GM06990 (cell line): Measurements from ENCODE around the gene DHX35.
A peak's percentile ranks its signal among the peaks of the same experiment; 100 is the strongest.

ENCODE experiments used
- DNase-seq: peaks from one replicate; pipeline ENCODE4 v3.0.0-alpha.2; 2011; ENCODE audit not compliant: insufficient read length; ENCODE audit errors: extremely low read depth
- H3K27me3 ChIP-seq: replicated peaks from 2 replicates; pipeline ENCODE4 v1.6.0; 2011; ENCODE audit warnings: low read length; ENCODE audit not compliant: control insufficient read depth, insufficient read depth
- H3K36me3 ChIP-seq: 2 replicates; pipeline ENCODE4 v1.5.1; 2011; ENCODE audit warnings: low read length; ENCODE audit not compliant: control insufficient read depth, insufficient read depth
- H3K4me3 ChIP-seq: replicated peaks from 2 replicates; pipeline ENCODE4 v1.5.1; 2011; ENCODE audit warnings: low read depth, mild to moderate bottlenecking, control low read depth, low read length
- TF ChIP-seq, protein P1 (sequence below): IDR thresholded peaks from 2 replicates; pipeline ENCODE4 v1.5.1; 2011; ENCODE audit warnings: low read length, control low read depth, mild to moderate bottlenecking, inconsistent platforms; ENCODE audit not compliant: insufficient read depth, poor library complexity, severe bottlenecking

DHX35 gene

DNA sequence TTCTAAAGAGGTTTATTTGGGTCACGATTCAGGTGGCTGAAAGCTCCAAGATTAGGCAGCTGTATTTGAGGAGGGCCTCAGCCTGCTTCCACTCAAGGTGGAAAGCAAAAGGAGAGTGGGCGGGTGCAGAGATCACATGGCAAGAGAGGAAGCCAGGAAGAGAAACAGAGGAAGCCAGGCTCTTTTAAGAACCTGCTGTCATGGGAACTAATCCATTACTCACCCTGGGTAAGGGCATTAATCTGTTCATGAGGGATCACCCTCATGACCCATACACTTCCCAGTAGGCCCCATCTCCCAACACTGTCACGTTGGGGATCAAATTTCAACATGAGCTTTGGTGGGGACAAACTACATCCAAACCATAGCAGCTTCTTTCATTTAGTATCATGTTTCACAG, 53.9 kb downstream of the DHX35 start:
- TF ChIP-seq, protein P1, sequence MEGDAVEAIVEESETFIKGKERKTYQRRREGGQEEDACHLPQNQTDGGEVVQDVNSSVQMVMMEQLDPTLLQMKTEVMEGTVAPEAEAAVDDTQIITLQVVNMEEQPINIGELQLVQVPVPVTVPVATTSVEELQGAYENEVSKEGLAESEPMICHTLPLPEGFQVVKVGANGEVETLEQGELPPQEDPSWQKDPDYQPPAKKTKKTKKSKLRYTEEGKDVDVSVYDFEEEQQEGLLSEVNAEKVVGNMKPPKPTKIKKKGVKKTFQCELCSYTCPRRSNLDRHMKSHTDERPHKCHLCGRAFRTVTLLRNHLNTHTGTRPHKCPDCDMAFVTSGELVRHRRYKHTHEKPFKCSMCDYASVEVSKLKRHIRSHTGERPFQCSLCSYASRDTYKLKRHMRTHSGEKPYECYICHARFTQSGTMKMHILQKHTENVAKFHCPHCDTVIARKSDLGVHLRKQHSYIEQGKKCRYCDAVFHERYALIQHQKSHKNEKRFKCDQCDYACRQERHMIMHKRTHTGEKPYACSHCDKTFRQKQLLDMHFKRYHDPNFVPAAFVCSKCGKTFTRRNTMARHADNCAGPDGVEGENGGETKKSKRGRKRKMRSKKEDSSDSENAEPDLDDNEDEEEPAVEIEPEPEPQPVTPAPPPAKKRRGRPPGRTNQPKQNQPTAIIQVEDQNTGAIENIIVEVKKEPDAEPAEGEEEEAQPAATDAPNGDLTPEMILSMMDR, result no peak
- no peak for DNase-seq
- no peaks in the 10 kb centered on the region for H3K27me3 ChIP-seq
- peaks cover 5% of the 10 kb centered on the region for H3K36me3 ChIP-seq
- no peak overlapping the region for H3K4me3 ChIP-seq

DNA sequence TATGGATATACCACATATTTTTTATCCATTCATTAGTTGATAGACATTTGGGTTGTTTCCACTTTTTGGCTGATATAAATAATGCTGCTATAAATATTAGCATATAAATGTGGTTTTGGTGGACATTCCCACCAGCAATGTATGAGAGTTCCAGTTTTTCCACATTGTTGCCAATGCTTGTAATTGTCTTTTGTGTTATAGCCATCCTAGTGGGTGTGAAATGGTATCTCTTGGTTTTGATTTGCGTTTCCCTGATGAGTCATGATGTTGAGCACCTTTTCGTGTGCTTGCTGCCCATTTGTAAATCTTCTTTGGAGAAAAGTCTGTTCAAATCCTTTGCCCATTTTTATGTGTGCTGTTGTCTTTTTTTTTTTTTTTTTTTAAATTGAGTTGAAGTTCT, 54.4 kb downstream of the DHX35 start:
- Histone ChIP-seq H3K36me3 (peaks cover 5% of the 10 kb centered on the region), H3K27me3 (no peaks in the 10 kb centered on the region), H3K4me3 (no peak overlapping the region)
- TF ChIP-seq, protein P1, result no peak
- DNase-seq, result no peak

DNA sequence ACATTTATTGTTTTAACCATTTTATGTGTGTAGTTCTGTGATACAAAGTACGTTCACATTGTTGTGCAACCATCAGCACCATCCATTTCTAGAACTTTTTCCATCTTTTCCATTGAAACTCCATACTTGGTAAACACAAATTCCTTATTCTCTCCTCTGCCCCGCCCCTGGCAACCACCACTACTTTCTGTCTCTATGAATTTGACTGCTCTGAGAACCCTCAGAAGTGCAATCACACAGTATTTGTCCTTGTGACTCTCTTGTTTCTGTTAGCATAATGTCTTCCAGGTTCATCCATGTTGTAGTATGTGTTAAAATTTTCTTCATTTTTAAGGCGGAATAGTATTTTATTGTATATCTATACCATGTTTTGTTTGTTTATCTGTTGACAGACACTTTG, 56.9 kb downstream of the DHX35 start:
- TF ChIP-seq, protein P1, result no peak
- Histone ChIP-seq H3K4me3 (no peak overlapping the region), H3K36me3 (peaks cover 7% of the 10 kb centered on the region), H3K27me3 (no peaks in the 10 kb centered on the region)
- no peak for DNase-seq

DNA sequence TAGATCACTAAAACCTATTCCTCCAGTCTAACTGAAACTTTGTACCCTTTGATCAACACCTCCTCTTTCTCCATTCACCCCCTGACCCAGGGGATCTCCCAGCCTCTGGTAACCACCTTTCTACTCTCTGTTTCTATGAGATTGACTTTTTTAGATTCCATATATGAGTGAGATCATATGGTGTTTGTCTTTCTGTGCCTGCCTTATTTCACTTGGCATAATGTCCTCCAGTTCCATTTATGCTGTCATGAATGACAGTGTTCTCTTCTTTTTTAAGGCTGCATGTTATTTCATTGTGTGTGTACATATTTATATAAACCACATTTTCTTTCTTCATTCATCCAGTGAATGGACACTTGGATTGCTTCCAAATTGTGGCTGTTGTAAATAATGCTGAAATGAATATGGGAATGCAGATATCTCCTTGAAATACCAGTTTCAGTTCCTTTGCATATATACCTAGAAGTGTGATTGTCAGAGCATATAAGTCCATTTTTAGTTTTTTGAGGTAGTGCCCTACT, 57.7 kb downstream of the DHX35 start:
- Histone ChIP-seq H3K27me3 (no peaks in the 10 kb centered on the region), H3K4me3 (0 out of 2 replicates have a peak overlapping the region, but pooled peaks have one; percentile 15), H3K36me3 (peaks cover 7% of the 10 kb centered on the region)
- TF ChIP-seq, protein P1, result no peak
- peak; percentile 48 for DNase-seq

DNA sequence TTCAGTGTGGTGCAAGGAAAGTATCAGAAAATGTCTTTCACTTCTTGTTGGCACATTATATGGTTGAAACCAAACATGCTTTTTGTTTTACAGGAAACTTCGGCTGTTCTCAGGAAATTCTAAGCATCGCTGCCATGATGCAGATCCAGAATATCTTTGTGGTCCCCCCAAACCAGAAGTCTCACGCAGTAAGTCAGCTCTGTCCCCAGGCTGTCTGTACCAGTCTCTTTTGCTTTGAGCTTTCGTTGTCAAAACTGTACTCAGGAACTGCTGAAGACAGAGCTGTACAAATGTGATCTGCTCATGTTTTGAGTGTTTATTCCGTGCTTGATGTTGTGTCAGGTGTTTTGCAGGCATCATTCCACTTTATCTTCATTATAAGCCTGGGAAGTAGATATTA, 59.6 kb downstream of the DHX35 start:
- TF ChIP-seq, protein P1, result no peak

DNA sequence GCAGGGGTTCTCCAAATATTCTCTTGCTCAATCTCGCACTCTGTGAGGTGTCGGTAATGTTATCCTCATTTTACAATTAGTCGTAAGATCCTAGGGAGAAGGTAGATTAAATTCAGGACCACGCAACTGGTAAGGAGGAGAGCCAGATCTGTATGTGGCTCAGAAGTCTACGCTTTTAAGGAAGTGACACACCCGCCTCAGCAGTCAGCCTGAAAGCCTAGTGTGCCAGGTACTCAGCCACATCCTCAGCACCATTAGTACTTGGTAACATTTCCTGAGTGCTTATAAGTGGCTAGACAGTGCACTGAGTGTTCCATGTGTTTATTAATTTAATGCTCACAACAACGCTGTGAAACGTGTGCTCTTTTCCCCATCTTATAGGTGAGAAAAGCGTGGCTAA, 63.7 kb downstream of the DHX35 start:
- TF ChIP-seq, protein P1, result no peak
- Histone ChIP-seq H3K27me3 (no peaks in the 10 kb centered on the region), H3K36me3 (peaks cover 5% of the 10 kb centered on the region; the same call in 1 of the 2 replicates), H3K4me3 (no peak overlapping the region)
- DNase-seq, result no peak

More for the DNA sequence above, 59.6 kb downstream of the DHX35 start:
- peak; percentile 31 for DNase-seq
- H3K36me3 ChIP-seq, result peaks cover 7% of the 10 kb centered on the region
- H3K4me3 ChIP-seq, result no peak overlapping the region
- H3K27me3 ChIP-seq, result no peaks in the 10 kb centered on the region
